ENCODE measurements around the gene GNB1L. TPM values are rescaled to one million over a fixed set of nuclear protein-coding genes. Genes with fewer than 3 reads are reported as not detected.

GNB1L gene
- total and polyA plus RNA-seq, 2 of the 13 experiments (the other 11 are each of a cell fraction or from before 2014, with no cell fraction given), result 2.5 to 7.4 TPM

DNA sequence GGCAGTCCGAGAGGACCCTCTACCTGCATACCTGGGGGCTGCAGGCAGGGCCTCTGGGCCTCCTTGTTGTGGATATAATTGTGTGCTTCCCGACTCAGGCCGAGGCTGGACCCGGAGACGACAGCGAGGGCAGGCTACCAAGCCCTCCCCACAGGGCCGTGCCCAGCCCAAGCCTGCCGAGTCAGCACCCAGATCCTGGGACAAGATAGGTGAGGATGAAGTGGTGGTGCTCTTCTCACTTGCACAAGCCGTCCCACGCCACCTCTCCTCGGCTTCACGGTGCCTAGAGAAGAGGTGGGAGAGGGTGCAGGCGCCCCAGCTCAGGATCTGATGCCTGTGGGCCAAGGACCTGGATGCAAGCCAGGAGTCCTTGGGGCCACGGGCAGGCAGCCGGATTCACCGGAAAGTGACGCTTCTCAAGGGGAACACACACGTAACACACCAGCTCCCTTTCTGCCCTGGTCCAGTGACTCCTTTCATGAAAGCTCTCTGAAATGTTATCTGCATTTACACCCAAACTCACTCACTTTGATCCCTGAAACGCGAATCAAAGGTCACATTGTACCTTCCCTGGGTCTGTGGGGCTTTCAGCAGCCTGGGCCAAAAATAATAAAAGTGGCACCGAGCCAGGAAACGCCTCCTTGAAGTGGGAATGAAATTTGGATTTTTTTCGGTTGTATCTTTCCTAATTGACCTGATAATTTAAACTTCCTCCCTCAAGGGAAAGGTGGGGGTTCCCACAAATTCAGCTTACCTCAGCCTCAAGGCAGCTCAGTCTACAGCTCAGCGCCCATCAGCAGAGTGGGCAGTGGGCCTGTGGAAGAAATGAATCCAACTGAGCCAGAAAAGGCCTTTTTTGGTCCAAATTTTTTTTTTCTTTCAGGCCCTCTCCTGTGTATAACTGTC is 1.1 kb upstream of the GNB1L start (continued):
- TF ChIP-seq BRCA1 (CRISPR knock-in tag; IDR thresholded peaks at IDR 0.05) (0 out of 2 replicates have a peak, but pooled peaks have one; percentile 9), POLR2G (IDR thresholded peaks at IDR 0.05; ENCODE audit: low read depth, low read length) (peak; percentile 73; the same call in 1 of the 2 replicates), SIN3A (IDR thresholded peaks at IDR 0.05; ENCODE audit: borderline replicate concordance, low read depth, low read length) (peak; percentile 22; the same call in 1 of the 2 replicates), RXRA (CRISPR knock-in tag; IDR thresholded peaks at IDR 0.05) (peak; percentile 24; the same call in 1 of the 2 replicates), RARA (CRISPR knock-in tag; IDR thresholded peaks at IDR 0.05) (peak; percentile 50), TAF1 (CRISPR knock-in tag; IDR thresholded peaks at IDR 0.05) (peak; percentile 70), PAXIP1 (CRISPR knock-in tag; conservative IDR thresholded peaks at IDR 0.05) (peak; percentile 88), SP5 (CRISPR knock-in tag; IDR thresholded peaks at IDR 0.05; ENCODE audit: borderline replicate concordance, low read depth) (peak; percentile 80), ZNF609 (CRISPR knock-in tag; IDR thresholded peaks at IDR 0.05; ENCODE audit: borderline replicate concordance) (peak; percentile 66), MXI1 (IDR thresholded peaks at IDR 0.05; ENCODE audit: borderline replicate concordance, low read depth, low read length) (peak; percentile 38; the same call in 1 of the 3 replicates), TOPORS (CRISPR knock-in tag; IDR thresholded peaks at IDR 0.05) (0 out of 2 replicates have a peak, but pooled peaks have one; percentile 21), NCOR1 (IDR thresholded peaks at IDR 0.05; ENCODE audit: borderline replicate concordance, low read length) (peak; percentile 90)
- TF ChIP-seq, protein P1, sequence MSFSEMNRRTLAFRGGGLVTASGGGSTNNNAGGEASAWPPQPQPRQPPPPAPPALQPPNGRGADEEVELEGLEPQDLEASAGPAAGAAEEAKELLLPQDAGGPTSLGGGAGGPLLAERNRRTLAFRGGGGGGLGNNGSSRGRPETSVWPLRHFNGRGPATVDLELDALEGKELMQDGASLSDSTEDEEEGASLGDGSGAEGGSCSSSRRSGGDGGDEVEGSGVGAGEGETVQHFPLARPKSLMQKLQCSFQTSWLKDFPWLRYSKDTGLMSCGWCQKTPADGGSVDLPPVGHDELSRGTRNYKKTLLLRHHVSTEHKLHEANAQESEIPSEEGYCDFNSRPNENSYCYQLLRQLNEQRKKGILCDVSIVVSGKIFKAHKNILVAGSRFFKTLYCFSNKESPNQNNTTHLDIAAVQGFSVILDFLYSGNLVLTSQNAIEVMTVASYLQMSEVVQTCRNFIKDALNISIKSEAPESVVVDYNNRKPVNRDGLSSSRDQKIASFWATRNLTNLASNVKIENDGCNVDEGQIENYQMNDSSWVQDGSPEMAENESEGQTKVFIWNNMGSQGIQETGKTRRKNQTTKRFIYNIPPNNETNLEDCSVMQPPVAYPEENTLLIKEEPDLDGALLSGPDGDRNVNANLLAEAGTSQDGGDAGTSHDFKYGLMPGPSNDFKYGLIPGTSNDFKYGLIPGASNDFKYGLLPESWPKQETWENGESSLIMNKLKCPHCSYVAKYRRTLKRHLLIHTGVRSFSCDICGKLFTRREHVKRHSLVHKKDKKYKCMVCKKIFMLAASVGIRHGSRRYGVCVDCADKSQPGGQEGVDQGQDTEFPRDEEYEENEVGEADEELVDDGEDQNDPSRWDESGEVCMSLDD (CRISPR knock-in tag; IDR thresholded peaks at IDR 0.05; ENCODE audit: borderline replicate concordance), result no peak
- TF ChIP-seq, protein P2, sequence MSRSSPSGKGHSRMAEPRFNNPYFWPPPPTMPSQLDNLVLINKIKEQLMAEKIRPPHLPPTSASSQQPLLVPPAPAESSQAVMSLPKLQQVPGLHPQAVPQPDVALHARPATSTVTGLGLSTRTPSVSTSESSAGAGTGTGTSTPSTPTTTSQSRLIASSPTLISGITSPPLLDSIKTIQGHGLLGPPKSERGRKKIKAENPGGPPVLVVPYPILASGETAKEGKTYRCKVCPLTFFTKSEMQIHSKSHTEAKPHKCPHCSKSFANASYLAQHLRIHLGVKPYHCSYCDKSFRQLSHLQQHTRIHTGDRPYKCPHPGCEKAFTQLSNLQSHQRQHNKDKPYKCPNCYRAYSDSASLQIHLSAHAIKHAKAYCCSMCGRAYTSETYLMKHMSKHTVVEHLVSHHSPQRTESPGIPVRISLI (CRISPR knock-in tag; IDR thresholded peaks at IDR 0.05; ENCODE audit: borderline replicate concordance), result peak; percentile 39; the same call in 1 of the 2 replicates

All from HepG2 (cell line).